CD14-positive monocyte (primary cell): Measurements from ENCODE around the gene RSL24D1. TPM values are rescaled to one million over a fixed set of nuclear protein-coding genes. Genes with fewer than 3 reads are reported as not detected.
A peak's percentile ranks its signal among the peaks of the same experiment; 100 is the strongest.

Source experiments
- DNase-seq, 3 donors: peaks; one replicate each; pipeline ENCODE4 v3.0.0-alpha.2; 2011 to 2022
- H2AFZ ChIP-seq: 2 replicates; pipeline ENCODE4 v1.6.0; 2012; ENCODE audit warnings: mild to moderate bottlenecking, low read depth, low read length, inconsistent platforms; ENCODE audit not compliant: insufficient read depth, poor library complexity, severe bottlenecking
- H3K27ac ChIP-seq, 2 donors: 1 replicate in 1 of 2; 2 replicates in 1 of 2; pipeline ENCODE4 v1.5.1; 2012 to 2013; ENCODE audit warnings: low read length in 2 of 2, control low read depth in 1 of 2, inconsistent platforms in 1 of 2, low read depth in 1 of 2, mild to moderate bottlenecking in 1 of 2
- H3K27me3 ChIP-seq, 2 donors: one replicate each; pipeline versions ENCODE4 v1.6.0 to v1.6.1; 2011 to 2013; ENCODE audit warnings: low read length in 2 of 2; ENCODE audit not compliant: control insufficient read depth in 2 of 2, insufficient read depth in 2 of 2
- H3K36me3 ChIP-seq, 2 donors: replicated peaks in 1 of 2; 1 replicate in 1 of 2; 2 replicates in 1 of 2; pipeline versions ENCODE4 v1.5.1 to v1.6.1; 2012 to 2013; ENCODE audit warnings: low read length in 2 of 2, control low read depth in 1 of 2, inconsistent platforms in 1 of 2, mild to moderate bottlenecking in 1 of 2; ENCODE audit not compliant: insufficient read depth in 2 of 2, control insufficient read depth in 1 of 2
- H3K4me1 ChIP-seq, 2 donors: 1 replicate in 1 of 2; 2 replicates in 1 of 2; pipeline versions ENCODE4 v1.5.1 to v1.6.1; 2012 to 2013; ENCODE audit warnings: low read length in 2 of 2, control low read depth in 1 of 2, inconsistent platforms in 1 of 2, mild to moderate bottlenecking in 1 of 2, moderate library complexity in 1 of 2; ENCODE audit not compliant: insufficient read depth in 2 of 2, control insufficient read depth in 1 of 2
- H3K4me2 ChIP-seq: replicated peaks from 2 replicates; pipeline ENCODE3; 2012; ENCODE audit warnings: low read length, moderate library complexity, mild to moderate bottlenecking; ENCODE audit not compliant: poor library complexity, severe bottlenecking; ENCODE audit errors: extremely low read depth
- H3K4me3 ChIP-seq, 3 experiments: fragments of 200-600 bp in 1 of 3; sonication (generic) in 1 of 3; replicated peaks in 1 of 3; 1 replicate in 2 of 3; 2 replicates in 1 of 3; pipeline ENCODE4 v1.5.1; 2011 to 2013; ENCODE audit warnings: low read length in 3 of 3, mild to moderate bottlenecking in 3 of 3, control low read depth in 2 of 3, low read depth in 2 of 3, inconsistent platforms in 1 of 3, moderate library complexity in 1 of 3
- H3K79me2 ChIP-seq: 2 replicates; pipeline ENCODE4 v1.6.0; 2012; ENCODE audit warnings: mild to moderate bottlenecking, control low read depth, inconsistent platforms, low read length, moderate library complexity; ENCODE audit not compliant: insufficient read depth
- H3K9ac ChIP-seq: 2 replicates; pipeline ENCODE4 v1.6.0; 2017; ENCODE audit warnings: low read length, mild to moderate bottlenecking; ENCODE audit not compliant: insufficient read depth, poor library complexity, severe bottlenecking
- H3K9me3 ChIP-seq, 2 donors: replicated peaks in 1 of 2; 1 replicate in 1 of 2; 2 replicates in 1 of 2; pipeline versions ENCODE4 v1.5.1 to v1.6.1; 2012 to 2013; ENCODE audit warnings: low read length in 2 of 2, control low read depth in 1 of 2; ENCODE audit not compliant: control insufficient read depth in 1 of 2, insufficient read depth in 1 of 2
- H4K20me1 ChIP-seq: 2 replicates; pipeline ENCODE4 v1.6.0; 2012; ENCODE audit warnings: mild to moderate bottlenecking, low read length, control low read depth, moderate library complexity; ENCODE audit not compliant: insufficient read depth
- H3K27ac Mint-ChIP-seq, 7 donors: one replicate each; pipeline ENCODE4 v1.8.0; 2020; ENCODE audit warnings: mild to moderate bottlenecking in 7 of 7, mixed read lengths in 7 of 7, moderate library complexity in 6 of 7, inconsistent platforms in 2 of 7
- H3K27me3 Mint-ChIP-seq, 3 donors: one replicate each; pipeline ENCODE4 v1.8.0; 2021 to 2022; ENCODE audit warnings: low read depth in 3 of 3, mild to moderate bottlenecking in 3 of 3, mixed read lengths in 3 of 3, moderate library complexity in 3 of 3, inconsistent platforms in 1 of 3
- H3K36me3 Mint-ChIP-seq, 2 donors: one replicate each; pipeline ENCODE4 v1.8.0; 2020; ENCODE audit warnings: mixed read lengths in 2 of 2, inconsistent platforms in 1 of 2, mild to moderate bottlenecking in 1 of 2
- H3K4me1 Mint-ChIP-seq: one replicate; pipeline ENCODE4 v1.8.0; 2020; ENCODE audit warnings: mild to moderate bottlenecking, mixed read lengths
- H3K4me3 Mint-ChIP-seq, 2 donors: one replicate each; pipeline ENCODE4 v1.8.0; 2020; ENCODE audit warnings: mild to moderate bottlenecking in 2 of 2, mixed read lengths in 2 of 2, moderate library complexity in 1 of 2
- H3K9me3 Mint-ChIP-seq, 7 donors: one replicate each; pipeline ENCODE4 v1.8.0; 2020 to 2022; ENCODE audit warnings: mixed read lengths in 7 of 7, mild to moderate bottlenecking in 6 of 7, moderate library complexity in 6 of 7, inconsistent platforms in 2 of 7
- WGBS: methylation state at CpG from one replicate; pipeline ENCODE4 v1.1.5; 2013; ENCODE audit warnings: missing lambda C conversion rate; ENCODE audit not compliant: insufficient coverage; 5-methylcytosine and 5-hydroxymethylcytosine counted together
- intact Hi-C, 2 donors: fragments of 100-400 bp; cut with micrococcal nuclease; formaldehyde crosslinking; loops; one replicate each; pipeline versions ENCODE4 v1.15.0 to v1.15.1; 2023
- polyA plus RNA-seq, 3 donors: library from polyadenylated mRNA; depleted of rRNA in 1 of 3; unstranded in 2 of 3; stranded (reverse) in 1 of 3; fragments of 300-500 nt in 2 of 3; fragments of >200 nt in 1 of 3; fragmentation: Illumina TruSeq in 2 of 3; gene quantifications; 1 replicate in 2 of 3; 2 replicates in 1 of 3; pipeline ENCODE4 v1.2.3, GENCODE V29; 2012 to 2021
- TF ChIP-seq, protein P1 (sequence below): fragments of 200-600 bp; IDR thresholded peaks from one replicate; pipeline ENCODE4 v1.8.0; 2022; ENCODE audit warnings: antibody characterized with exemption, mild to moderate bottlenecking

The RSL24D1 gene
- polyA plus RNA-seq, 3 donors: 28.0 to 84.2 (median 73.0) TPM

DNA sequence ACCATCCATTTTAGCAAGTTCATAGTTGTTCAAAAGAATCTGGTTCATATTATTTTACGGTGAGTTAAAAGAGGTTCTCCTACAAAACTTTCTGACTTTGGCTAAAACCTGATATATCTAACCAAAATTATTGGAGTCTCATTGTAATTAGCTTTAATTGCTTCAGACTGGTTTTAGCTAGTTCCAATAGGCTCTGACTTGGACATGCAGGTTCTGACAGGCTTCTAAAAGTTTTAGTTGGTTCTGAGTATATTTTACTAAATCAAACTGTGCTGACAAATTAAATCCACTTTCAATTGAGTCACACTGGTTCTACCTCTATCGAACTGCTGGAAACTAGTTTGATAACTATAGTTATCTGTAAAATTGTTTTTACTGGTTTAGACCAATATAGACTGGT lies 42.1 kb upstream of the RSL24D1 start:
- H3K36me3 Mint-ChIP-seq: peaks cover 31 to 51% of the 10 kb centered on the region in 2 donors
- TF ChIP-seq, protein P1, sequence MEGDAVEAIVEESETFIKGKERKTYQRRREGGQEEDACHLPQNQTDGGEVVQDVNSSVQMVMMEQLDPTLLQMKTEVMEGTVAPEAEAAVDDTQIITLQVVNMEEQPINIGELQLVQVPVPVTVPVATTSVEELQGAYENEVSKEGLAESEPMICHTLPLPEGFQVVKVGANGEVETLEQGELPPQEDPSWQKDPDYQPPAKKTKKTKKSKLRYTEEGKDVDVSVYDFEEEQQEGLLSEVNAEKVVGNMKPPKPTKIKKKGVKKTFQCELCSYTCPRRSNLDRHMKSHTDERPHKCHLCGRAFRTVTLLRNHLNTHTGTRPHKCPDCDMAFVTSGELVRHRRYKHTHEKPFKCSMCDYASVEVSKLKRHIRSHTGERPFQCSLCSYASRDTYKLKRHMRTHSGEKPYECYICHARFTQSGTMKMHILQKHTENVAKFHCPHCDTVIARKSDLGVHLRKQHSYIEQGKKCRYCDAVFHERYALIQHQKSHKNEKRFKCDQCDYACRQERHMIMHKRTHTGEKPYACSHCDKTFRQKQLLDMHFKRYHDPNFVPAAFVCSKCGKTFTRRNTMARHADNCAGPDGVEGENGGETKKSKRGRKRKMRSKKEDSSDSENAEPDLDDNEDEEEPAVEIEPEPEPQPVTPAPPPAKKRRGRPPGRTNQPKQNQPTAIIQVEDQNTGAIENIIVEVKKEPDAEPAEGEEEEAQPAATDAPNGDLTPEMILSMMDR: no peak
- peaks cover 22% of the 10 kb centered on the region for H4K20me1 ChIP-seq
- no peaks in the 10 kb centered on the region for H3K9me3 ChIP-seq
- H3K4me3 Mint-ChIP-seq: no peak overlapping the region
- H3K4me2 ChIP-seq: no peak overlapping the region
- intact Hi-C loops: no loop called here
- WGBS: no CpG with 5 or more reads among the region's 2 CpGs
- H3K4me3 ChIP-seq: no peak overlapping the region
- H3K79me2 ChIP-seq: peaks cover 96% of the 10 kb centered on the region
- no peak overlapping the region for H2AFZ ChIP-seq
- H3K9me3 Mint-ChIP-seq: no peaks in the 10 kb centered on the region
- DNase-seq: no peak
- H3K27ac Mint-ChIP-seq: no peak overlapping the region
- peak overlapping the region in 1 of 2 donors; percentile 30 for H3K27ac ChIP-seq
- peaks cover 4% of the 10 kb centered on the region in 2 donors for H3K4me1 ChIP-seq
- H3K9ac ChIP-seq: no peak overlapping the region
- H3K27me3 ChIP-seq: no peaks in the 10 kb centered on the region
- H3K4me1 Mint-ChIP-seq: peaks cover 19% of the 10 kb centered on the region
- no peaks in the 10 kb centered on the region for H3K27me3 Mint-ChIP-seq
- peaks cover 24 to 58% of the 10 kb centered on the region in 2 donors for H3K36me3 ChIP-seq

DNA sequence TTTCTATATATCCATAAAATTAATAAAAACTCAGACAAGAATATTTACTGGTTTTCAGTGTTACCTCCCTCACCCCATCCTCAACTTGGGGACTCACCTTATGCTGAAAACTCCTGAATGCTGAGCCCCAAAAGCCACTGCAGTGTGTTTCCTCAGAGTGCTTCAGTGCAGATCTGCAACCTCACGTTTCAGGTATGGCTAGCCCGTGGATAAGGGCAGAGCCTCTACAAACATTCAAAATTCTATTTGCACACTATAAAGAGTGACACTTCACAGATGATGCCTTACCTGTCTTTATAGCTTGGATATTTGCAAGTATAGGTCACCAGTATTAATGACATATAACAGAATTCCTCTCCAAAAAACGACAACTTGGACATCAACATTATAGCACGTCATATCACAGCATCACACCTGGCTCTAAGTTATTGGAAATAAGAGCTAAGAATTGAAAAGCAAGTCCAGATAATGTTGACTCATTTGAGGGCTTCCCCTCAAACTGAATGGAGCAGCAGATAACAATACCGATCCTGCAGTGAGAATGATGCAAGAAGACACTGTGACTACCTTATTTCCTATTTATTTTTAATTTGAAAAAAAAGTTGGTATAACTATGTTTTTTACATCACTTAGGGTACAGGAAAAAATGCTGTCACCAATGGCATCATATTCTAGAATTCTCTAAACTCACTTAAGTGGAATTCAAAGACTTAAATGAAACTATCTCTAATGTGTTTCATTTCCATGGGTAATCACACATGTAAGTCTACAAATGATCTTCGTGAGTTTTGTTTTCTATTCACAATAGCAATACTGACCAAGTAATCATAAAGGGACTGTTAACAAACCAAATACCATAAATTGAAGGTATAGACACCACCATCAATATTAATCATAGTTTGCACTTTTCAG lies 40.7 kb upstream of the RSL24D1 start:
- Histone ChIP-seq H3K9me3 (no peaks in the 10 kb centered on the region), H3K79me2 (peaks cover 96% of the 10 kb centered on the region), H3K9ac (no peak overlapping the region), H3K27ac (peak overlapping the region in 1 of 2 donors; percentile 30), H3K36me3 (peaks cover 33 to 63% of the 10 kb centered on the region in 2 donors), H2AFZ (no peak overlapping the region), H3K4me2 (no peak overlapping the region), H3K4me3 (no peak overlapping the region), H3K4me1 (peaks cover 4% of the 10 kb centered on the region in 2 donors), H3K27me3 (no peaks in the 10 kb centered on the region), H4K20me1 (peaks cover 22% of the 10 kb centered on the region)
- Mint-ChIP-seq H3K27ac (peak overlapping the region in 3 of 7 donors; percentile 8 to 53 (median 51)), H3K9me3 (no peaks in the 10 kb centered on the region), H3K4me1 (peaks cover 14% of the 10 kb centered on the region), H3K36me3 (peaks cover 39 to 51% of the 10 kb centered on the region in 2 donors), H3K27me3 (no peaks in the 10 kb centered on the region), H3K4me3 (no peak overlapping the region)
- TF ChIP-seq, protein P1: no peak
- WGBS: no CpG with 5 or more reads among the region's 6 CpGs
- DNase-seq: no peak
- intact Hi-C loops: no loop called here
